ENCODE data around the gene FOLH1.

GRCh38 chr11:49221112-49221511 lies 12.7 kb upstream of the FOLH1 start:
- TF ChIP-seq CTCF (IDR thresholded peaks at IDR 0.05; ENCODE audit: low read depth, low read length) (no peak), POLR2A (IDR thresholded peaks at IDR 0.05; ENCODE audit: extremely low read depth, insufficient read length) (no peak), MYC (IDR thresholded peaks at IDR 0.05; ENCODE audit: low read depth, low read length) (no peak), MAX (IDR thresholded peaks at IDR 0.05; ENCODE audit: low read depth, low read length) (no peak)

All from NB4 (cell line).